ENCODE measurements around the gene GNPTAB. TPM values are rescaled to one million over a fixed set of nuclear protein-coding genes. Genes with fewer than 3 reads are reported as not detected.

Gene GNPTAB
- total and polyA plus RNA-seq, 2 of the 13 experiments (the other 11 are each of a cell fraction or from before 2014, with no cell fraction given): 13.6 to 19.4 TPM

GRCh38 chr12:101713059-101713682, 117.6 kb downstream of the GNPTAB start (continued):
- TF ChIP-seq ZFYVE20 (CRISPR knock-in tag; IDR thresholded peaks at IDR 0.05; ENCODE audit: borderline replicate concordance, low read depth): no peak
- no peak for TF ChIP-seq SAFB2 (CRISPR knock-in tag; IDR thresholded peaks at IDR 0.05; ENCODE audit: borderline replicate concordance, low read depth)
- TF ChIP-seq ZBTB4 (CRISPR knock-in tag; IDR thresholded peaks at IDR 0.05; ENCODE audit: borderline replicate concordance): no peak
- TF ChIP-seq GTF3A (CRISPR knock-in tag; conservative IDR thresholded peaks at IDR 0.05): no peak
- no peak for TF ChIP-seq ZNF615 (CRISPR knock-in tag; IDR thresholded peaks at IDR 0.05; ENCODE audit: borderline replicate concordance)
- peak; percentile 89 for TF ChIP-seq ELF3 (CRISPR knock-in tag; IDR thresholded peaks at IDR 0.05)
- no peak for TF ChIP-seq XBP1 (CRISPR knock-in tag; IDR thresholded peaks at IDR 0.05)
- no peak for TF ChIP-seq DBP (CRISPR knock-in tag; IDR thresholded peaks at IDR 0.05; ENCODE audit: not compliant biosample characterization)
- TF ChIP-seq TOPORS (CRISPR knock-in tag; IDR thresholded peaks at IDR 0.05): no peak
- peak; percentile 42; the same call in 1 of the 2 replicates for TF ChIP-seq ZNF335 (CRISPR knock-in tag; IDR thresholded peaks at IDR 0.05)
- TF ChIP-seq ZBTB21 (CRISPR knock-in tag; IDR thresholded peaks at IDR 0.05): no peak
- no peak for TF ChIP-seq NFAT5 (CRISPR knock-in tag; IDR thresholded peaks at IDR 0.05)
